HG03103 (cell line): ENCODE results near the gene DNAI2.
"Not testable (repeated sequence)": the region's sequence is repeated elsewhere in the genome, so short reads cannot be mapped to it uniquely, and the experiment has no call there.

Source experiments
- ATAC-seq: cut with Tn5 transposase; IDR thresholded peaks from one replicate; pipeline ENCODE4 v1.9.1; 2021; ENCODE audit warnings: low read depth; ENCODE audit not compliant: unreplicated experiment

Gene DNAI2

GRCh38 chr17:74244128-74244527 lies 29.9 kb upstream of the DNAI2 start:
- ATAC-seq = no peak

GRCh38 chr17:74244548-74244947 lies 29.5 kb upstream of the DNAI2 start:
- ATAC-seq = no peak

- no peak for ATAC-seq
These were observed 28.7 kb upstream of the DNAI2 start for GRCh38 chr17:74245145-74245831.

GRCh38 chr17:74245871-74246270 lies 28.2 kb upstream of the DNAI2 start:
- ATAC-seq = no peak

GRCh38 chr17:74249590-74250270 lies 24.3 kb upstream of the DNAI2 start:
- ATAC-seq = no peak

GRCh38 chr17:74250324-74250995 lies 23.6 kb upstream of the DNAI2 start:
- no peak for ATAC-seq

- ATAC-seq = no peak
These were observed 23.0 kb upstream of the DNAI2 start for GRCh38 chr17:74251051-74251450.

- no peak for ATAC-seq
These were observed 22.5 kb upstream of the DNAI2 start for GRCh38 chr17:74251569-74251968.

- ATAC-seq = no peak
These were observed 21.8 kb upstream of the DNAI2 start for GRCh38 chr17:74252211-74252610.

GRCh38 chr17:74253036-74253435 lies 21.0 kb upstream of the DNAI2 start:
- no peak for ATAC-seq

- ATAC-seq = no peak
These were observed 16.7 kb upstream of the DNAI2 start for GRCh38 chr17:74257311-74257710.

GRCh38 chr17:74259667-74260524 lies 14.1 kb upstream of the DNAI2 start:
- ATAC-seq = no peak

GRCh38 chr17:74260525-74260850 lies 13.5 kb upstream of the DNAI2 start:
- no peak for ATAC-seq

GRCh38 chr17:74262601-74263000 lies 11.4 kb upstream of the DNAI2 start:
- no peak for ATAC-seq

- not testable (repeated sequence) for ATAC-seq
These were observed 7.0 kb upstream of the DNAI2 start for GRCh38 chr17:74267054-74267453.

- no peak for ATAC-seq
These were observed 6.5 kb upstream of the DNAI2 start for GRCh38 chr17:74267579-74267978.

GRCh38 chr17:74267987-74268499 lies 6.0 kb upstream of the DNAI2 start:
- no peak for ATAC-seq

GRCh38 chr17:74268558-74268957 lies 5.5 kb upstream of the DNAI2 start:
- ATAC-seq = no peak

- ATAC-seq = no peak
These were observed 3.7 kb upstream of the DNAI2 start for GRCh38 chr17:74270333-74270732.

GRCh38 chr17:74271281-74271680 lies 2.8 kb upstream of the DNAI2 start:
- no peak for ATAC-seq
